Common myeloid progenitor, CD34-positive (primary cell): ENCODE data around the gene ADGRB3.

Source experiments
- CTCF ChIA-PET: fragments of 350-600 bp; sonication (Branson Sonifier 250); formaldehyde crosslinking; loops from one replicate; lab custom pipeline; 2021; ENCODE audit warnings: antibody characterized with exemption; lab: Charles Lee
- POLR2A ChIA-PET: fragments of 350-600 bp; sonication (Branson Sonifier 250); formaldehyde crosslinking; loops from one replicate; lab custom pipeline; 2021; ENCODE audit warnings: antibody characterized with exemption; lab: Charles Lee
- DNase-seq, 3 donors: peaks; one replicate each; pipeline versions ENCODE4 v3.0.0 to v3.0.0-alpha.2; 2013
- H3K27ac ChIP-seq, 2 experiments: 1 replicate in 1 of 2; 2 replicates in 1 of 2; pipeline ENCODE4 v1.7.0; 2013; ENCODE audit warnings: inconsistent platforms in 2 of 2, low read length in 2 of 2, mild to moderate bottlenecking in 2 of 2, low read depth in 1 of 2, moderate library complexity in 1 of 2; ENCODE audit not compliant: severe bottlenecking in 2 of 2, insufficient read depth in 1 of 2, poor library complexity in 1 of 2
- H3K27me3 ChIP-seq, 5 experiments: replicated peaks in 2 of 5; 1 replicate in 3 of 5; 2 replicates in 2 of 5; pipeline versions ENCODE4 v1.6.1 to v1.7.0; 2013; ENCODE audit warnings: low read length in 4 of 5, mild to moderate bottlenecking in 2 of 5, moderate library complexity in 2 of 5, inconsistent platforms in 1 of 5; ENCODE audit not compliant: insufficient read depth in 5 of 5, control insufficient read depth in 4 of 5
- H3K36me3 ChIP-seq, 4 experiments: 1 replicate in 2 of 4; 2 replicates in 2 of 4; pipeline versions ENCODE4 v1.6.1 to v1.7.0; 2013; ENCODE audit warnings: low read length in 3 of 4, control low read depth in 1 of 4, mild to moderate bottlenecking in 1 of 4; ENCODE audit not compliant: control insufficient read depth in 4 of 4, insufficient read depth in 4 of 4
- H3K4me1 ChIP-seq, 4 experiments: 1 replicate in 3 of 4; 2 replicates in 1 of 4; pipeline versions ENCODE4 v1.6.1 to v1.7.1; 2013; ENCODE audit warnings: low read length in 3 of 4, mild to moderate bottlenecking in 3 of 4, control low read depth in 1 of 4, inconsistent platforms in 1 of 4, moderate library complexity in 1 of 4; ENCODE audit not compliant: control insufficient read depth in 4 of 4, insufficient read depth in 4 of 4; ENCODE audit errors: control extremely low read depth in 1 of 4
- H3K4me3 ChIP-seq, 7 experiments: 1 replicate in 4 of 7; 2 replicates in 3 of 7; pipeline versions ENCODE4 v1.5.1 to v1.7.0; 2013; ENCODE audit warnings: mild to moderate bottlenecking in 7 of 7, low read length in 6 of 7, moderate library complexity in 6 of 7, inconsistent platforms in 2 of 7, low read depth in 2 of 7, control low read depth in 1 of 7; ENCODE audit not compliant: insufficient read depth in 4 of 7, control insufficient read depth in 1 of 7; ENCODE audit errors: extremely low read depth in 1 of 7
- H3K9me3 ChIP-seq, 5 experiments: 1 replicate in 4 of 5; 2 replicates in 1 of 5; pipeline versions ENCODE4 v1.6.1 to v1.7.1; 2013; ENCODE audit warnings: low read length in 4 of 5, mild to moderate bottlenecking in 2 of 5, inconsistent platforms in 1 of 5, low read depth in 1 of 5, moderate library complexity in 1 of 5; ENCODE audit not compliant: control insufficient read depth in 4 of 5, insufficient read depth in 2 of 5; ENCODE audit errors: control extremely low read depth in 1 of 5
- WGBS: methylation state at CpG from one replicate; pipeline ENCODE4 v1.1.5; 2013; ENCODE audit not compliant: insufficient coverage; 5-methylcytosine and 5-hydroxymethylcytosine counted together

ADGRB3 gene

GRCh38 chr6:68709882-68710281, 74.8 kb downstream of the ADGRB3 start:
- no peaks in the 10 kb centered on the region for H3K27me3 ChIP-seq
- no peaks in the 10 kb centered on the region for H3K9me3 ChIP-seq
- DNase-seq, result no peak
- POLR2A ChIA-PET, result no interaction called here
- H3K4me3 ChIP-seq, result no peak overlapping the region
- peaks cover 0 to 4% (median 0%) of the 10 kb centered on the region in 4 experiments for H3K4me1 ChIP-seq
- CTCF ChIA-PET, result no interaction called here
- H3K27ac ChIP-seq, result no peak overlapping the region
- no peaks in the 10 kb centered on the region for H3K36me3 ChIP-seq

DNA sequence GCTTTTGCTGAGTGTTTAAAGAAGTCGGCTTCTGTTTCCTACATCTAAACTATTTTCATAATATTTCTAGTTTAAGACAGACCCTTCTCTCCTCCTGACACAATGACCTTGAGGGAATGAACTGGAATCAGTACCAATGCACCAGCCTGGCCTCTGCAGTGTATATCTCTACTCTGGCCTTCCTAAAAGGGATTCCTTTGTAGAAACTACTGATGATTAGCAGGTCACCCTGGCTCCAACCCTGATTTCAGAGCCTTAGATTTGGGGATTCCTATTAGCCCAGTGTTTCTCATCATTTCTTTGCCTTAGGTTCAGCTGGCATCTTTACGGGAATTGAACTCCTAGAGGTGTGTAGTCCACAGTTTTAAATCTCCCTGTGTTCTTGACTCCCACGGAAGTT, 75.4 kb downstream of the ADGRB3 start:
- 90% methylated on average over 2 of the region's 3 CpGs for WGBS
- H3K4me3 ChIP-seq, result no peak overlapping the region
- H3K36me3 ChIP-seq, result no peaks in the 10 kb centered on the region
- no peak for DNase-seq
- H3K27ac ChIP-seq, result no peak overlapping the region
- no peaks in the 10 kb centered on the region for H3K9me3 ChIP-seq
- peaks cover 0 to 4% (median 0%) of the 10 kb centered on the region in 4 experiments for H3K4me1 ChIP-seq
- H3K27me3 ChIP-seq, result no peaks in the 10 kb centered on the region
- POLR2A ChIA-PET, result no interaction called here
- CTCF ChIA-PET, result no interaction called here

- DNase-seq, result no peak
- ChIA-PET POLR2A (no interaction called here), CTCF (no interaction called here)
- Histone ChIP-seq H3K4me1 (peaks cover 0 to 4% (median 0%) of the 10 kb centered on the region in 4 experiments), H3K9me3 (no peaks in the 10 kb centered on the region), H3K27ac (no peak overlapping the region), H3K27me3 (no peaks in the 10 kb centered on the region), H3K4me3 (no peak overlapping the region), H3K36me3 (no peaks in the 10 kb centered on the region)
- 95% methylated on average over 2 of the region's 3 CpGs for WGBS
These were observed 75.8 kb downstream of the ADGRB3 start for GRCh38 chr6:68710916-68711315.

DNA sequence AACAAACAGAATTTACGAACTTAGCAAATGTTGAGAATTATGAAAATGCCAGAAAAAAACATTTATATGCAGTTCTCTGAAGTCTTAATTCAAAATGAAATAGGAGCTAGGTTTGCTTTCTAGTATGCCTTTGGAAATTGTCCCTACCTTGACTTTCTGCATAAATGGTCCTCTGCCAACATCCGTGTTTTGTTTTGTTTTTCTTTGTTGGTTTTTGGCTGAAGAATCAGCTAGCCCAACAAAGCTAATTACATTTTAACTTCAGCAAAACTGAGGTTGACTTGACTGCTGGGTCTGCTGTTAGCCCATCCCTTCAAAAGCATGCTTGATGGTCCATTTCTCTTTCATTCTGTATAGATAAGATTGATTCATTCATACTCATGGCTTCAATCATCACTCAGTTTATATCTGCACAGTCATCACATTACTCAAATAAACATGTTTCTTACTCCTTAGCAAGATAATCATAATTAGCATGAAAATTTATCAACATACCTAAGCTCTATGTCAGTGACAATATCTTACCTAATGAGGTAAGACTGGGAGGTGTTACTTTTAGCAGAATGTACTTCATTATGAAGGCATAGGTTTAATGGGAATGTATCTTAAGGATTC, 76.4 kb downstream of the ADGRB3 start:
- Histone ChIP-seq H3K36me3 (no peaks in the 10 kb centered on the region), H3K9me3 (no peaks in the 10 kb centered on the region), H3K4me3 (no peak overlapping the region), H3K4me1 (peaks cover 0 to 7% (median under 1%) of the 10 kb centered on the region in 4 experiments), H3K27me3 (no peaks in the 10 kb centered on the region), H3K27ac (no peak overlapping the region)
- ChIA-PET CTCF (interaction anchor here (1.4 kb wide), 1 partner anchor 37 kb away, joined by 3 read pairs; no protein-coding TSS in a partner anchor), POLR2A (no interaction called here)
- no peak for DNase-seq
- WGBS, result no CpG with 5 or more reads among the region's 2 CpGs

DNA sequence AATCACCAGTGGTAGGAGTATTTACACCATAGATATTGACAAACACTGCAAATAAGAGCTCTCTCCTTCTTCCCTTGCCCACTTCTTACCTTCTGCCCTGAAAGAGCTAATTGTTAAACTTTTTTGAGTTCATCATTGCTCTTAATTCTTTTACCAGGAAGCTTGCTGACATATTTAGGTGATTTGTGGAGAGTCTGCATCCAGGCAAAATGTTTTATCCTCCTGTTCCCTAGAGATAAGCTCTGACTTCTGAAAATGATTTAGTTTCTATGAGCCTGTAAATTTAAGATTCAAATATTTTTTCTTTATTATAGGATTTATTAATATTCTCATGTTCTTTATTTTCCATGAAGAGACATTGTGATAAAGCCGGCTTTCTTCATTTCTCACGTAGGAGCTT, 81.5 kb downstream of the ADGRB3 start:
- no CpG with 5 or more reads among the region's 2 CpGs for WGBS
- Histone ChIP-seq H3K27ac (no peak overlapping the region), H3K4me3 (no peak overlapping the region), H3K4me1 (peaks cover 0 to 6% (median 3%) of the 10 kb centered on the region in 4 experiments), H3K9me3 (no peaks in the 10 kb centered on the region), H3K36me3 (no peaks in the 10 kb centered on the region), H3K27me3 (no peaks in the 10 kb centered on the region)
- DNase-seq, result peak in 2 of 3 donors; percentile 66 to 83
- ChIA-PET POLR2A (no interaction called here), CTCF (interaction anchor here (1.0 kb wide), 3 partner anchors 10 to 64 kb away, joined by 3 read pairs; no protein-coding TSS in a partner anchor)

GRCh38 chr6:68718385-68719073, 83.4 kb downstream of the ADGRB3 start:
- POLR2A ChIA-PET, result no interaction called here
- no peak overlapping the region for H3K27ac ChIP-seq
- H3K4me3 ChIP-seq, result no peak overlapping the region
- DNase-seq, result no peak
- no peaks in the 10 kb centered on the region for H3K27me3 ChIP-seq
- H3K4me1 ChIP-seq, result peaks cover 0 to 6% (median 3%) of the 10 kb centered on the region in 4 experiments
- no peaks in the 10 kb centered on the region for H3K36me3 ChIP-seq
- CTCF ChIA-PET, result no interaction called here
- H3K9me3 ChIP-seq, result no peaks in the 10 kb centered on the region
- WGBS, result 100% methylated on average over 3 of the region's 5 CpGs

GRCh38 chr6:68719761-68720160, 84.7 kb downstream of the ADGRB3 start:
- ChIA-PET POLR2A (no interaction called here), CTCF (no interaction called here)
- H3K9me3 ChIP-seq, result no peaks in the 10 kb centered on the region
- 100% methylated on average over 1 of the region's 2 CpGs for WGBS
- H3K4me3 ChIP-seq, result no peak overlapping the region
- no peak overlapping the region for H3K27ac ChIP-seq
- no peaks in the 10 kb centered on the region for H3K36me3 ChIP-seq
- H3K27me3 ChIP-seq, result no peaks in the 10 kb centered on the region
- H3K4me1 ChIP-seq, result peaks cover 0 to 6% (median 3%) of the 10 kb centered on the region in 4 experiments
- no peak for DNase-seq
